OCI-LY7 (cell line): ENCODE results near the gene CRHR1. TPM values are rescaled to one million over a fixed set of nuclear protein-coding genes. Genes with fewer than 3 reads are reported as not detected.

Experiments
- BruUV-seq: library from RNA; stranded (reverse); fragments of 400-500 nt; replicated peaks from 2 replicates; lab custom pipeline; 2021; lab: Mats Ljungman, UMichigan
- CTCF ChIA-PET: fragments of 300-600 bp; sonication (Branson Sonifier 250); formaldehyde crosslinking; loops from one replicate; lab custom pipeline; 2022; ENCODE audit warnings: antibody characterized with exemption; ENCODE audit not compliant: unreplicated experiment; lab: Charles Lee
- POLR2A ChIA-PET: fragments of 300-600 bp; sonication (Branson Sonifier 250); formaldehyde crosslinking; loops from one replicate; lab custom pipeline; 2022; ENCODE audit warnings: antibody characterized with exemption; lab: Charles Lee
- DNase-seq: peaks from one replicate; pipeline ENCODE4 v3.0.0-alpha.2; 2015; ENCODE audit warnings: low spot score
- H2AFZ ChIP-seq: fragments of 200-600 bp; sonication (generic), shearing (Covaris generic); 2 replicates; pipeline ENCODE4 v1.6.1; 2014; ENCODE audit warnings: mild to moderate bottlenecking, antibody characterized with exemption, low read length, moderate library complexity
- H3K27ac ChIP-seq: fragments of 200-600 bp; sonication (generic); 2 replicates; pipeline ENCODE4 v1.5.1; 2014; ENCODE audit warnings: mixed run types, low read depth, mild to moderate bottlenecking, moderate library complexity, low read length, inconsistent platforms; ENCODE audit not compliant: poor library complexity, severe bottlenecking
- H3K36me3 ChIP-seq: fragments of 200-600 bp; sonication (generic); 2 replicates; pipeline ENCODE4 v1.6.1; 2014; ENCODE audit warnings: mild to moderate bottlenecking, antibody characterized with exemption, low read length, moderate library complexity, mixed read lengths; ENCODE audit not compliant: insufficient read depth
- H3K4me1 ChIP-seq: fragments of 200-600 bp; sonication (generic); 2 replicates; pipeline ENCODE4 v1.5.1; 2014; ENCODE audit warnings: mild to moderate bottlenecking, low read length; ENCODE audit not compliant: insufficient read depth, poor library complexity, severe bottlenecking
- H3K4me2 ChIP-seq: fragments of 200-600 bp; sonication (generic); 2 replicates; pipeline ENCODE4 v1.6.1; 2014; ENCODE audit warnings: mild to moderate bottlenecking, low read length
- H3K4me3 ChIP-seq: fragments of 200-600 bp; sonication (generic); 2 replicates; pipeline ENCODE4 v1.5.1; 2014; ENCODE audit warnings: mild to moderate bottlenecking, low read depth, low read length; ENCODE audit not compliant: poor library complexity, severe bottlenecking
- H3K79me2 ChIP-seq: fragments of 200-600 bp; sonication (generic); 2 replicates; pipeline ENCODE4 v1.6.1; 2016; ENCODE audit warnings: low read depth, mild to moderate bottlenecking, low read length, moderate library complexity, mixed read lengths; ENCODE audit not compliant: insufficient read depth
- H3K9me2 ChIP-seq: fragments of 200-600 bp; sonication (generic); 2 replicates; pipeline ENCODE4 v1.6.1; 2016; ENCODE audit warnings: mild to moderate bottlenecking, low read length, mixed read lengths; ENCODE audit not compliant: insufficient read depth
- H3K9me3 ChIP-seq: fragments of 200-600 bp; sonication (generic); 2 replicates; pipeline ENCODE4 v1.6.1; 2014; ENCODE audit warnings: mild to moderate bottlenecking, mixed run types, low read length, mixed read lengths
- H4K20me1 ChIP-seq: fragments of 200-600 bp; sonication (generic); 2 replicates; pipeline ENCODE4 v1.6.1; 2014; ENCODE audit warnings: mild to moderate bottlenecking, antibody characterized with exemption, low read length, moderate library complexity, mixed read lengths; ENCODE audit not compliant: insufficient read depth
- EZH2phosphoT487 ChIP-seq: fragments of 200-600 bp; sonication (generic); IDR thresholded peaks from 2 replicates; pipeline ENCODE4 v1.6.1; 2018; ENCODE audit warnings: low read depth, borderline replicate concordance, mild to moderate bottlenecking, mixed run types, antibody characterized with exemption, low read length, moderate library complexity, mixed read lengths
- intact Hi-C: fragments of 100-400 bp; cut with micrococcal nuclease; formaldehyde crosslinking; loops from one replicate; pipeline ENCODE4 v1.10.0; 2022; ENCODE audit not compliant: unreplicated experiment
- total RNA-seq, 2 experiments: library from RNA; depleted of rRNA in 1 of 2; stranded (reverse); fragments of >200 nt in 1 of 2; shearing (Covaris generic) in 1 of 2; gene quantifications; 2 replicates each; pipeline ENCODE4 v1.2.3, GENCODE V29; 2014 to 2022
- TF ChIP-seq, protein P1 (sequence below): fragments of 200-600 bp; sonication (generic); conservative IDR thresholded peaks from 2 replicates; pipeline ENCODE4 v1.5.1; 2014; ENCODE audit warnings: mild to moderate bottlenecking, antibody characterized with exemption, low read length, moderate library complexity, mixed read lengths

Gene CRHR1
- total RNA-seq, 2 experiments from 2014 or later, result not detected

- TF ChIP-seq, protein P1, sequence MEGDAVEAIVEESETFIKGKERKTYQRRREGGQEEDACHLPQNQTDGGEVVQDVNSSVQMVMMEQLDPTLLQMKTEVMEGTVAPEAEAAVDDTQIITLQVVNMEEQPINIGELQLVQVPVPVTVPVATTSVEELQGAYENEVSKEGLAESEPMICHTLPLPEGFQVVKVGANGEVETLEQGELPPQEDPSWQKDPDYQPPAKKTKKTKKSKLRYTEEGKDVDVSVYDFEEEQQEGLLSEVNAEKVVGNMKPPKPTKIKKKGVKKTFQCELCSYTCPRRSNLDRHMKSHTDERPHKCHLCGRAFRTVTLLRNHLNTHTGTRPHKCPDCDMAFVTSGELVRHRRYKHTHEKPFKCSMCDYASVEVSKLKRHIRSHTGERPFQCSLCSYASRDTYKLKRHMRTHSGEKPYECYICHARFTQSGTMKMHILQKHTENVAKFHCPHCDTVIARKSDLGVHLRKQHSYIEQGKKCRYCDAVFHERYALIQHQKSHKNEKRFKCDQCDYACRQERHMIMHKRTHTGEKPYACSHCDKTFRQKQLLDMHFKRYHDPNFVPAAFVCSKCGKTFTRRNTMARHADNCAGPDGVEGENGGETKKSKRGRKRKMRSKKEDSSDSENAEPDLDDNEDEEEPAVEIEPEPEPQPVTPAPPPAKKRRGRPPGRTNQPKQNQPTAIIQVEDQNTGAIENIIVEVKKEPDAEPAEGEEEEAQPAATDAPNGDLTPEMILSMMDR, result no peak
- no peak for TF ChIP-seq EZH2phosphoT487
- BruUV-seq, result no TSS peak
- Histone ChIP-seq H3K9me2 (no peaks in the 10 kb centered on the region), H3K4me1 (no peaks in the 10 kb centered on the region), H2AFZ (no peak overlapping the region), H3K36me3 (no peaks in the 10 kb centered on the region), H3K4me2 (no peak overlapping the region), H3K9me3 (no peaks in the 10 kb centered on the region), H4K20me1 (no peaks in the 10 kb centered on the region), H3K79me2 (no peaks in the 10 kb centered on the region), H3K27ac (no peak overlapping the region), H3K4me3 (no peak overlapping the region)
- ChIA-PET POLR2A (no interaction called here), CTCF (no interaction called here)
- DNase-seq, result no peak
- intact Hi-C loops, result no loop called here
Observed at GRCh38 chr17:45841186-45841585, 57.1 kb downstream of the CRHR1 start.

- TF ChIP-seq, protein P1, result no peak
- no peak for TF ChIP-seq EZH2phosphoT487
- Histone ChIP-seq H3K9me2 (no peaks in the 10 kb centered on the region), H3K79me2 (no peaks in the 10 kb centered on the region), H3K4me1 (no peaks in the 10 kb centered on the region), H3K9me3 (no peaks in the 10 kb centered on the region), H3K4me2 (no peak overlapping the region), H4K20me1 (no peaks in the 10 kb centered on the region), H3K4me3 (no peak overlapping the region), H3K36me3 (no peaks in the 10 kb centered on the region), H3K27ac (no peak overlapping the region), H2AFZ (no peak overlapping the region)
- DNase-seq, result no peak
- ChIA-PET POLR2A (no interaction called here), CTCF (interaction anchor here (0.6 kb wide), 1 partner anchor 10 kb away, joined by 3 read pairs; no protein-coding TSS in a partner anchor)
- intact Hi-C loops, result no loop called here
- no TSS peak for BruUV-seq
Observed at GRCh38 chr17:45841883-45842525, 57.9 kb downstream of the CRHR1 start.

GRCh38 chr17:45843722-45844121, 59.6 kb downstream of the CRHR1 start:
- Histone ChIP-seq H4K20me1 (no peaks in the 10 kb centered on the region), H3K9me3 (no peaks in the 10 kb centered on the region), H2AFZ (no peak overlapping the region), H3K79me2 (no peaks in the 10 kb centered on the region), H3K4me2 (no peak overlapping the region), H3K4me1 (no peaks in the 10 kb centered on the region), H3K36me3 (no peaks in the 10 kb centered on the region), H3K9me2 (no peaks in the 10 kb centered on the region), H3K27ac (no peak overlapping the region), H3K4me3 (no peak overlapping the region)
- TF ChIP-seq, protein P1, result no peak
- TF ChIP-seq EZH2phosphoT487, result no peak
- no peak for DNase-seq
- intact Hi-C loops, result no loop called here
- no TSS peak for BruUV-seq
- CTCF ChIA-PET, result no interaction called here
- POLR2A ChIA-PET, result no interaction called here
